ENCODE results near the gene ZDHHC17. TPM values are rescaled to one million over a fixed set of nuclear protein-coding genes. Genes with fewer than 3 reads are reported as not detected.
"Not testable (repeated sequence)": the region's sequence is repeated elsewhere in the genome, so short reads cannot be mapped to it uniquely, and the experiment has no call there.

The ZDHHC17 gene
- total RNA-seq, 1 donor from 2014 or later: 70.8 TPM

- ChIA-PET CTCF (no interaction called here), POLR2A (no interaction called here)
- Mint-ChIP-seq H3K27me3 (peaks cover 3% of the 10 kb centered on the region), H3K4me3 (no peak overlapping the region), H3K36me3 (ENCODE audit: low read depth) (no peaks in the 10 kb centered on the region), H3K27ac (no peak overlapping the region), H3K4me1 (no peaks in the 10 kb centered on the region), H3K9me3 (no peaks in the 10 kb centered on the region)
- no peak for DNase-seq
- TF ChIP-seq CTCF (IDR thresholded peaks at IDR 0.05): no peak
- intact Hi-C loops (cut with micrococcal nuclease): no loop called here
- no peak for ATAC-seq (ENCODE audit: low read depth)
Measured at GRCh38 chr12:76717314-76717713, 46.6 kb upstream of the ZDHHC17 start.

GRCh38 chr12:76719171-76720041, 44.5 kb upstream of the ZDHHC17 start:
- no peak overlapping the region for H3K4me3 Mint-ChIP-seq
- no peaks in the 10 kb centered on the region for H3K36me3 Mint-ChIP-seq (ENCODE audit: low read depth)
- H3K27ac Mint-ChIP-seq: no peak overlapping the region
- ChIA-PET CTCF (no interaction called here), POLR2A (no interaction called here)
- H3K9me3 Mint-ChIP-seq: no peaks in the 10 kb centered on the region
- H3K27me3 Mint-ChIP-seq: peaks cover 3% of the 10 kb centered on the region
- intact Hi-C loops (cut with micrococcal nuclease): no loop called here
- ATAC-seq (ENCODE audit: low read depth): no peak
- TF ChIP-seq CTCF (IDR thresholded peaks at IDR 0.05): no peak
- no peaks in the 10 kb centered on the region for H3K4me1 Mint-ChIP-seq
- DNase-seq: no peak

- no peaks in the 10 kb centered on the region for H3K36me3 Mint-ChIP-seq (ENCODE audit: low read depth)
- no peak for TF ChIP-seq CTCF (IDR thresholded peaks at IDR 0.05)
- CTCF ChIA-PET: no interaction called here
Measured at GRCh38 chr12:76720068-76720467, 43.8 kb upstream of the ZDHHC17 start.

GRCh38 chr12:76726626-76727025, 37.3 kb upstream of the ZDHHC17 start:
- no peak for ATAC-seq (ENCODE audit: low read depth)
- Mint-ChIP-seq H3K36me3 (ENCODE audit: low read depth) (no peaks in the 10 kb centered on the region), H3K27ac (no peak overlapping the region), H3K4me1 (no peaks in the 10 kb centered on the region), H3K27me3 (no peaks in the 10 kb centered on the region), H3K9me3 (no peaks in the 10 kb centered on the region), H3K4me3 (no peak overlapping the region)
- no peak for DNase-seq
- TF ChIP-seq CTCF (IDR thresholded peaks at IDR 0.05): no peak
- ChIA-PET POLR2A (no interaction called here), CTCF (no interaction called here)
- intact Hi-C loops (cut with micrococcal nuclease): no loop called here

More at GRCh38 chr12:76720068-76720467, 43.8 kb upstream of the ZDHHC17 start:
- Mint-ChIP-seq H3K27me3 (peaks cover 3% of the 10 kb centered on the region), H3K4me1 (no peaks in the 10 kb centered on the region), H3K4me3 (no peak overlapping the region), H3K9me3 (no peaks in the 10 kb centered on the region), H3K27ac (no peak overlapping the region)
- no peak for ATAC-seq (ENCODE audit: low read depth)
- DNase-seq: no peak
- POLR2A ChIA-PET: no interaction called here
- intact Hi-C loops (cut with micrococcal nuclease): no loop called here

GRCh38 chr12:76732188-76732587, 31.7 kb upstream of the ZDHHC17 start:
- H3K36me3 Mint-ChIP-seq (ENCODE audit: low read depth); DNase-seq; H3K4me3 Mint-ChIP-seq; H3K4me1 Mint-ChIP-seq; CTCF ChIA-PET; H3K27ac Mint-ChIP-seq; ATAC-seq (ENCODE audit: low read depth); intact Hi-C loops (cut with micrococcal nuclease); H3K27me3 Mint-ChIP-seq; POLR2A ChIA-PET: not testable (repeated sequence)
- H3K9me3 Mint-ChIP-seq: peaks cover 22% of the 10 kb centered on the region

GRCh38 chr12:76737689-76738088, 26.2 kb upstream of the ZDHHC17 start:
- H3K27ac Mint-ChIP-seq; H3K4me1 Mint-ChIP-seq; ATAC-seq (ENCODE audit: low read depth); DNase-seq; H3K4me3 Mint-ChIP-seq; CTCF ChIA-PET; intact Hi-C loops (cut with micrococcal nuclease); POLR2A ChIA-PET: not testable (repeated sequence)
- H3K27me3 Mint-ChIP-seq: peaks cover 15% of the 10 kb centered on the region
- peaks cover 32% of the 10 kb centered on the region for H3K9me3 Mint-ChIP-seq
- H3K36me3 Mint-ChIP-seq (ENCODE audit: low read depth): peaks cover 11% of the 10 kb centered on the region

Data from activated B cell treated with CpG ODN at 0.5 μM for 24 hours (primary cell).